Breast epithelium (tissue), 4 donors: ENCODE results near the gene RPN2. TPM values are rescaled to one million over a fixed set of nuclear protein-coding genes. Genes with fewer than 3 reads are reported as not detected.

Experiments
- DNase-seq, 2 donors: peaks; one replicate each; pipeline ENCODE4 v3.0.0-alpha.2; 2019; ENCODE audit warnings: low spot score in 2 of 2
- H3K27ac ChIP-seq, 2 donors: fragments of 200-600 bp; sonication (generic) in 1 of 2; one replicate each; pipeline ENCODE4 v1.5.1; 2016 to 2019; ENCODE audit warnings: mild to moderate bottlenecking in 1 of 2
- H3K27me3 ChIP-seq, 2 donors: fragments of 200-600 bp; sonication (generic) in 1 of 2; one replicate each; pipeline versions ENCODE4 v1.5.1 to v1.6.0; 2017 to 2019; ENCODE audit warnings: control low read depth in 1 of 2, mild to moderate bottlenecking in 1 of 2
- H3K36me3 ChIP-seq: fragments of 200-600 bp; one replicate; pipeline ENCODE4 v1.5.1; 2019
- H3K4me1 ChIP-seq, 2 donors: fragments of 200-600 bp; sonication (generic); one replicate each; pipeline ENCODE4 v1.5.1; 2016 to 2019; ENCODE audit warnings: control low read depth in 1 of 2
- H3K4me3 ChIP-seq, 3 donors: fragments of 200-600 bp; sonication (generic); 1 replicate in 2 of 3; 2 replicates in 1 of 3; pipeline ENCODE4 v1.5.1; 2016 to 2019; ENCODE audit warnings: mild to moderate bottlenecking in 3 of 3, moderate library complexity in 2 of 3
- H3K9me3 ChIP-seq, 2 donors: fragments of 200-600 bp; sonication (generic) in 1 of 2; one replicate each; pipeline ENCODE4 v1.5.1; 2016 to 2019; ENCODE audit warnings: control low read depth in 1 of 2
- POLR2A ChIP-seq: fragments of 450-650 bp; IDR thresholded peaks from one replicate; pipeline ENCODE4 v1.6.1; 2016; ENCODE audit warnings: antibody characterized with exemption, mild to moderate bottlenecking, moderate library complexity
- POLR2AphosphoS5 ChIP-seq, 3 donors: sonication (generic); formaldehyde crosslinking; IDR thresholded peaks; one replicate each; pipeline ENCODE4 v1.6.1; 2017; ENCODE audit warnings: antibody characterized with exemption in 3 of 3
- intact Hi-C: fragments of 100-400 bp; cut with DNase I; formaldehyde crosslinking; loops from one replicate; pipeline ENCODE4 v1.15.1; 2023; ENCODE audit warnings: low total_unique reads
- total RNA-seq, 3 donors: library from RNA; depleted of rRNA; stranded (reverse); fragments of >200 nt; gene quantifications; one replicate each; pipeline ENCODE4 v1.1.0, GENCODE V29; 2016
- TF ChIP-seq, protein P1 (sequence below), 3 donors: fragments of 450-650 bp; IDR thresholded peaks; one replicate each; pipeline ENCODE4 v1.5.1; 2016 to 2017; ENCODE audit warnings: antibody characterized with exemption in 3 of 3, mild to moderate bottlenecking in 3 of 3, moderate library complexity in 3 of 3

RPN2 gene
- total RNA-seq, 3 donors from 2014 or later = 108 to 161 (median 154) TPM

DNA sequence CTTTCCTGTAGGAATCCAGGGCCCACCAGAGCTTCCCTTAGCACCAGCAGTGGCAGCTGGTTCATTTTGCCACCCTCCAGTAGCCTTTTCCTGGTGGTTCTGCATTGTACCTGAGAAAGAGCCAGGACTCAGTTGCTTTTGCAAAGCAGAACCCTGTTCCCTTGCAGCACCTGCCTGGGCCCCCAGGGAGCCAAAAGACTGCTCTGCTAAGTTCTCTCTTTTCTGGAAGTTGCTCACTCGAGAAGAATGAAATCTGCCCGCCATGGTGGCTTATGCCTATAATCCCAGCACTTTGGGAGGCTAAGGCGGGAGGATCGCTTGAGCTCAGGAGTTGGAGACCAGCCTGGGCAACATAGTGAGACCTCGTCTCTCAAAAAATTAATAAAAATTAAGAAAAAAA, 58.5 kb downstream of the RPN2 start:
- intact Hi-C loops = no loop called here
- H3K27ac ChIP-seq = no peak overlapping the region
- H3K27me3 ChIP-seq = no peaks in the 10 kb centered on the region
- no peak overlapping the region for H3K4me3 ChIP-seq
- H3K4me1 ChIP-seq = no peaks in the 10 kb centered on the region
- TF ChIP-seq POLR2AphosphoS5 (IDR thresholded peaks at IDR 0.05) (no peak), POLR2A (no peak)
- TF ChIP-seq, protein P1, sequence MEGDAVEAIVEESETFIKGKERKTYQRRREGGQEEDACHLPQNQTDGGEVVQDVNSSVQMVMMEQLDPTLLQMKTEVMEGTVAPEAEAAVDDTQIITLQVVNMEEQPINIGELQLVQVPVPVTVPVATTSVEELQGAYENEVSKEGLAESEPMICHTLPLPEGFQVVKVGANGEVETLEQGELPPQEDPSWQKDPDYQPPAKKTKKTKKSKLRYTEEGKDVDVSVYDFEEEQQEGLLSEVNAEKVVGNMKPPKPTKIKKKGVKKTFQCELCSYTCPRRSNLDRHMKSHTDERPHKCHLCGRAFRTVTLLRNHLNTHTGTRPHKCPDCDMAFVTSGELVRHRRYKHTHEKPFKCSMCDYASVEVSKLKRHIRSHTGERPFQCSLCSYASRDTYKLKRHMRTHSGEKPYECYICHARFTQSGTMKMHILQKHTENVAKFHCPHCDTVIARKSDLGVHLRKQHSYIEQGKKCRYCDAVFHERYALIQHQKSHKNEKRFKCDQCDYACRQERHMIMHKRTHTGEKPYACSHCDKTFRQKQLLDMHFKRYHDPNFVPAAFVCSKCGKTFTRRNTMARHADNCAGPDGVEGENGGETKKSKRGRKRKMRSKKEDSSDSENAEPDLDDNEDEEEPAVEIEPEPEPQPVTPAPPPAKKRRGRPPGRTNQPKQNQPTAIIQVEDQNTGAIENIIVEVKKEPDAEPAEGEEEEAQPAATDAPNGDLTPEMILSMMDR (IDR thresholded peaks at IDR 0.05) = no peak
- no peaks in the 10 kb centered on the region for H3K9me3 ChIP-seq
- DNase-seq = no peak
- H3K36me3 ChIP-seq = peaks cover 8% of the 10 kb centered on the region

DNA sequence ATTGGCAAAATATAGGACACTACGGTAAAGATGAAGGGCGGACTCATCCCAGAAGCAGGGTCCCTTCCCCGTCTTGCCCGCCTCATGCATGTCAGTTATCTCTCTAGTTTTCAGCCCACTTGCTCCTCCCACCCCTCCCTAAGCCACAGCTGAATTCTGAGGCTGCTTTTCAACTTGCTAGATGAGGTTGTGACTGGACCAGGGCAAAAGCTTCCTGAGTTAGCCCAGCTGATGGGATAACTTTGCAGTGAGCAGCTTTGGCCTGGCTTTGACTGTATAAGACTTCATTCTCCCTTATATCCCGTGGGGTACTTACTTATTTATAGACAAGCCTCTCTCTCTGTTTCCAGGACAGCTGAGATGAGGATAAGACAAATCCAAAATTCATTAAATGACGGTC, 59.3 kb downstream of the RPN2 start:
- Histone ChIP-seq H3K4me3 (no peak overlapping the region), H3K4me1 (peaks cover 0 to 2% of the 10 kb centered on the region in 2 donors), H3K27ac (no peak overlapping the region), H3K9me3 (no peaks in the 10 kb centered on the region), H3K27me3 (no peaks in the 10 kb centered on the region), H3K36me3 (peaks cover 8% of the 10 kb centered on the region)
- no peak for DNase-seq
- intact Hi-C loops = no loop called here
- TF ChIP-seq, protein P1 (IDR thresholded peaks at IDR 0.05) = no peak
- TF ChIP-seq POLR2A = no peak
- no peak for TF ChIP-seq POLR2AphosphoS5 (IDR thresholded peaks at IDR 0.05)

DNA sequence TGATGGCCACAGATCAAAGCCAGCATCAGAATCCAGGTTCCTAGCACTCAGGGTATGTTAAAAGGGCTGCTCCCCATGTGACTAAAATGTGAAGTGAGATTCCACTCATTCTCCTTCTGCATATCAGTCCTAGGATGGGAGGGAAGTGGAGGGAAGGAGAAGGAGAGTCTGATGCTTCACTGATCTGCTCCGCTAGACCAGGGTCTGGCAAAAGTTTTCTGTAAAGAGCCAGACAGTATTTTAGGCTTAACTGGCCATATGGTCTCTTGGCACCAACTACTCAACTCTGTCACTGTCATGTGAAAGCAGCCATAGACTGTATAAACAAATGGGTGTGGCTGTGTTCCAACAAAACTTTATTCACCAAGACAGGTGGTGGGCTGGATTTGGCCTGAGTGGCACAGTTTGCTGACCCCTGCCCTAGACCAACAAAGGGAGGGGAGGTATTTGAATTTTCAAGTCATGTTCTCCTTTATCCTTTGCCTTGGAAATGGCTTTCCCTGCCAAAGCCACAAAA, 59.9 kb downstream of the RPN2 start:
- TF ChIP-seq POLR2AphosphoS5 (IDR thresholded peaks at IDR 0.05) (no peak), POLR2A (no peak)
- TF ChIP-seq, protein P1 (IDR thresholded peaks at IDR 0.05) = no peak
- DNase-seq = no peak
- Histone ChIP-seq H3K36me3 (peaks cover 8% of the 10 kb centered on the region), H3K4me1 (peaks cover 0 to 7% of the 10 kb centered on the region in 2 donors), H3K27ac (no peak overlapping the region), H3K27me3 (no peaks in the 10 kb centered on the region), H3K9me3 (no peaks in the 10 kb centered on the region), H3K4me3 (no peak overlapping the region)
- intact Hi-C loops = no loop called here

DNA sequence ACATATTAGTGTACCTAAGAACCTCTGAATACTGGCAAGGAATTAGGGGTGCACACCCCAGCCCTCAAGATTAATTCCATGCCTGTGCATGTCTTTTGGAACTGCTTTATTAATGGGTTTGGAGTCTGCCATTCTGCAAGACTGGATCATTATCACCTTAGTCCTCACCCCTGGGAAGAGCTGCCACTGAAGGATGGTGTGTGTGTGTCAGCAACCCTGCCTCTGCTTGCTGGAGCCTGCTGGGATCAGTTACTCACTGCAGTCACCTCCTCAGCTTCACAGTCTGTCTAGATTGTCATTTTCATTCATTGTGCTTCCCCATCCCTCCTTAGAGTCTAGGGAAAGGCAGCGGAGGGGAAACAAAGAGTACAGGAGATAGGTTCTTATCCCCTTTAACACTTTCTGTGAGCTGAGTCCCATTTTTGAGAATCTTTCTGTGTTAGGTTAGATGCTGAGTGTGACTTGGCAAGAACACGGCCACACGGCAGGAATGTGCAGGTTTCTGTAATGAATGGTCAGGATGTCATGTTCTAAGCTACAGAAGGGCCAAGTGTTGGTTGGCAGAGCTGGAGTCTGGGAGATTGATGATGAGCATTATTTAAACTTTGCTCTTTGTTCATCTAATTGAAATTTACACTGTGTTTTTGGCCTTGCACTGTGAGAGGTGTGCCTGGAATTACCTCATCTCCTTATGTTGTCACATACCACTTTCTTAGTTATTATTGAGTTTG, 61.4 kb downstream of the RPN2 start:
- intact Hi-C loops = no loop called here
- no peak for TF ChIP-seq POLR2A
- TF ChIP-seq POLR2AphosphoS5 (IDR thresholded peaks at IDR 0.05) = no peak
- TF ChIP-seq, protein P1 (IDR thresholded peaks at IDR 0.05) = no peak
- peaks cover 0 to 8% of the 10 kb centered on the region in 2 donors for H3K4me1 ChIP-seq
- peaks cover 8% of the 10 kb centered on the region for H3K36me3 ChIP-seq
- H3K9me3 ChIP-seq = no peaks in the 10 kb centered on the region
- DNase-seq = no peak
- H3K27me3 ChIP-seq = no peaks in the 10 kb centered on the region
- H3K27ac ChIP-seq = no peak overlapping the region
- H3K4me3 ChIP-seq = no peak overlapping the region

DNA sequence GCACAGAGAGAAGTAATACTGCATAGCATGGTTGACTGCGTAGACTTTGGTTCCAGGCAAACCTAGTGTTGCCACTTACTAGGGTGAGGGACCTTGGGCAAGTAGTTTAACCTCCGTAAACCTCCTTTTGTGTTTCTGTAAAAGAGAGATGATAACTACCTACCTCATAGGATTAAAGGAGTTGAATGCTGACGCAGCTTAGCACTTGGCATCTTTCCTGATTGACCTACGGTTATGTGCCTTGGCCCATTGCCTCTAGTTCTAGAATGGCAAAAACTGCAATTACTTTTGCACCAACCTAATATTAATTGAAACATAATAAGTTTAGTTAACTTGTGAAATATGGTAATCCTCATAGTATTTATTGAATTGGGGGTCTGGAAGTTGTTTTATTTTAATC, 63.4 kb downstream of the RPN2 start:
- Histone ChIP-seq H3K27me3 (no peaks in the 10 kb centered on the region), H3K4me3 (no peak overlapping the region), H3K9me3 (no peaks in the 10 kb centered on the region), H3K36me3 (peaks cover 5% of the 10 kb centered on the region), H3K27ac (no peak overlapping the region), H3K4me1 (peaks cover 0 to 8% of the 10 kb centered on the region in 2 donors)
- no peak for DNase-seq
- intact Hi-C loops = no loop called here
- TF ChIP-seq POLR2A (no peak), POLR2AphosphoS5 (IDR thresholded peaks at IDR 0.05) (no peak)
- TF ChIP-seq, protein P1 (IDR thresholded peaks at IDR 0.05) = no peak
